DOHH2 (cell line): Measurements from ENCODE around the gene HLA-A.

Experiments used
- H3F3A ChIP-seq: fragments of 200-600 bp; sonication (generic), shearing (Covaris generic); 2 replicates; pipeline ENCODE4 v1.6.0; 2016; ENCODE audit warnings: antibody characterized with exemption, mild to moderate bottlenecking; ENCODE audit not compliant: control insufficient read depth, insufficient read depth
- H3K27ac ChIP-seq: fragments of 200-600 bp; sonication (generic); 2 replicates; pipeline ENCODE4 v1.5.1; 2014; ENCODE audit warnings: low read depth, mild to moderate bottlenecking, low read length, moderate library complexity
- H3K27me3 ChIP-seq: fragments of 200-600 bp; sonication (generic); 2 replicates; pipeline ENCODE4 v1.6.1; 2014; ENCODE audit warnings: mild to moderate bottlenecking, low read length, mixed read lengths; ENCODE audit not compliant: control insufficient read depth
- H3K36me3 ChIP-seq: fragments of 200-600 bp; sonication (generic); 2 replicates; pipeline ENCODE4 v1.6.1; 2014; ENCODE audit warnings: mild to moderate bottlenecking, low read length, moderate library complexity, mixed read lengths; ENCODE audit not compliant: control insufficient read depth
- H3K4me1 ChIP-seq: fragments of 200-600 bp; sonication (generic); 2 replicates; pipeline ENCODE4 v1.6.1; 2014; ENCODE audit warnings: mild to moderate bottlenecking, low read length, mixed read lengths; ENCODE audit not compliant: control insufficient read depth
- H3K4me2 ChIP-seq: fragments of 200-600 bp; sonication (generic); 2 replicates; pipeline ENCODE4 v1.6.0; 2014; ENCODE audit warnings: mild to moderate bottlenecking, low read length, moderate library complexity
- H3K4me3 ChIP-seq: fragments of 200-600 bp; sonication (generic); 2 replicates; pipeline ENCODE4 v1.5.1; 2014; ENCODE audit warnings: mild to moderate bottlenecking, low read length, mixed read lengths
- H3K79me2 ChIP-seq: fragments of 200-600 bp; sonication (generic); 2 replicates; pipeline ENCODE4 v1.6.1; 2014; ENCODE audit warnings: mild to moderate bottlenecking, low read length, mixed read lengths; ENCODE audit not compliant: control insufficient read depth
- H3K9me2 ChIP-seq: fragments of 200-600 bp; sonication (generic); replicated peaks from 2 replicates; pipeline ENCODE4 v1.6.1; 2014; ENCODE audit warnings: mild to moderate bottlenecking, low read length, mixed read lengths; ENCODE audit not compliant: control insufficient read depth
- H3K9me3 ChIP-seq: fragments of 200-600 bp; sonication (generic); 2 replicates; pipeline ENCODE4 v1.6.1; 2014; ENCODE audit warnings: antibody characterized with exemption, low read length, mixed read lengths; ENCODE audit not compliant: control insufficient read depth, insufficient read depth
- H4K20me1 ChIP-seq: fragments of 200-600 bp; sonication (generic); 2 replicates; pipeline ENCODE4 v1.6.0; 2014; ENCODE audit warnings: low read depth, mild to moderate bottlenecking, antibody characterized with exemption, low read length, moderate library complexity; ENCODE audit not compliant: control insufficient read depth, insufficient read depth
- EZH2phosphoT487 ChIP-seq: fragments of 200-600 bp; sonication (generic); IDR thresholded peaks from 2 replicates; pipeline ENCODE4 v1.6.1; 2017; ENCODE audit warnings: borderline replicate concordance, mild to moderate bottlenecking, antibody characterized with exemption, low read length, moderate library complexity, mixed read lengths
- TF ChIP-seq, protein P1 (sequence below): fragments of 200-600 bp; sonication (generic); IDR thresholded peaks from one replicate; pipeline ENCODE4 v1.5.1; 2014; ENCODE audit warnings: antibody characterized with exemption, mild to moderate bottlenecking, low read depth, low read length; ENCODE audit not compliant: poor library complexity, severe bottlenecking

HLA-A gene

DNA sequence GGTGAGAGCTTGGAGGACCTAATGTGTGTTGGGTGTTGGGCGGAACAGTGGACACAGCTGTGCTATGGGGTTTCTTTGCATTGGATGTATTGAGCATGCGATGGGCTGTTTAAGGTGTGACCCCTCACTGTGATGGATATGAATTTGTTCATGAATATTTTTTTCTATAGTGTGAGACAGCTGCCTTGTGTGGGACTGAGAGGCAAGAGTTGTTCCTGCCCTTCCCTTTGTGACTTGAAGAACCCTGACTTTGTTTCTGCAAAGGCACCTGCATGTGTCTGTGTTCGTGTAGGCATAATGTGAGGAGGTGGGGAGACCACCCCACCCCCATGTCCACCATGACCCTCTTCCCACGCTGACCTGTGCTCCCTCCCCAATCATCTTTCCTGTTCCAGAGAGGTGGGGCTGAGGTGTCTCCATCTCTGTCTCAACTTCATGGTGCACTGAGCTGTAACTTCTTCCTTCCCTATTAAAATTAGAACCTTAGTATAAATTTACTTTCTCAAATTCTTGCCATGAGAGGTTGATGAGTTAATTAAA, 3.0 kb downstream of the HLA-A start:
- Histone ChIP-seq H3K4me3 (no peak overlapping the region), H3K4me1 (peaks cover 15% of the 10 kb centered on the region), H3K9me2 (no peaks in the 10 kb centered on the region), H3K36me3 (peaks cover 5% of the 10 kb centered on the region; the same call in 1 of the 2 replicates), H3K27me3 (no peaks in the 10 kb centered on the region), H3K79me2 (peaks cover 15% of the 10 kb centered on the region), H4K20me1 (no peaks in the 10 kb centered on the region), H3K27ac (no peak overlapping the region), H3K9me3 (no peaks in the 10 kb centered on the region), H3F3A (no peaks in the 10 kb centered on the region), H3K4me2 (no peak overlapping the region)
- TF ChIP-seq EZH2phosphoT487, result no peak
- TF ChIP-seq, protein P1, sequence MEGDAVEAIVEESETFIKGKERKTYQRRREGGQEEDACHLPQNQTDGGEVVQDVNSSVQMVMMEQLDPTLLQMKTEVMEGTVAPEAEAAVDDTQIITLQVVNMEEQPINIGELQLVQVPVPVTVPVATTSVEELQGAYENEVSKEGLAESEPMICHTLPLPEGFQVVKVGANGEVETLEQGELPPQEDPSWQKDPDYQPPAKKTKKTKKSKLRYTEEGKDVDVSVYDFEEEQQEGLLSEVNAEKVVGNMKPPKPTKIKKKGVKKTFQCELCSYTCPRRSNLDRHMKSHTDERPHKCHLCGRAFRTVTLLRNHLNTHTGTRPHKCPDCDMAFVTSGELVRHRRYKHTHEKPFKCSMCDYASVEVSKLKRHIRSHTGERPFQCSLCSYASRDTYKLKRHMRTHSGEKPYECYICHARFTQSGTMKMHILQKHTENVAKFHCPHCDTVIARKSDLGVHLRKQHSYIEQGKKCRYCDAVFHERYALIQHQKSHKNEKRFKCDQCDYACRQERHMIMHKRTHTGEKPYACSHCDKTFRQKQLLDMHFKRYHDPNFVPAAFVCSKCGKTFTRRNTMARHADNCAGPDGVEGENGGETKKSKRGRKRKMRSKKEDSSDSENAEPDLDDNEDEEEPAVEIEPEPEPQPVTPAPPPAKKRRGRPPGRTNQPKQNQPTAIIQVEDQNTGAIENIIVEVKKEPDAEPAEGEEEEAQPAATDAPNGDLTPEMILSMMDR, result no peak

DNA sequence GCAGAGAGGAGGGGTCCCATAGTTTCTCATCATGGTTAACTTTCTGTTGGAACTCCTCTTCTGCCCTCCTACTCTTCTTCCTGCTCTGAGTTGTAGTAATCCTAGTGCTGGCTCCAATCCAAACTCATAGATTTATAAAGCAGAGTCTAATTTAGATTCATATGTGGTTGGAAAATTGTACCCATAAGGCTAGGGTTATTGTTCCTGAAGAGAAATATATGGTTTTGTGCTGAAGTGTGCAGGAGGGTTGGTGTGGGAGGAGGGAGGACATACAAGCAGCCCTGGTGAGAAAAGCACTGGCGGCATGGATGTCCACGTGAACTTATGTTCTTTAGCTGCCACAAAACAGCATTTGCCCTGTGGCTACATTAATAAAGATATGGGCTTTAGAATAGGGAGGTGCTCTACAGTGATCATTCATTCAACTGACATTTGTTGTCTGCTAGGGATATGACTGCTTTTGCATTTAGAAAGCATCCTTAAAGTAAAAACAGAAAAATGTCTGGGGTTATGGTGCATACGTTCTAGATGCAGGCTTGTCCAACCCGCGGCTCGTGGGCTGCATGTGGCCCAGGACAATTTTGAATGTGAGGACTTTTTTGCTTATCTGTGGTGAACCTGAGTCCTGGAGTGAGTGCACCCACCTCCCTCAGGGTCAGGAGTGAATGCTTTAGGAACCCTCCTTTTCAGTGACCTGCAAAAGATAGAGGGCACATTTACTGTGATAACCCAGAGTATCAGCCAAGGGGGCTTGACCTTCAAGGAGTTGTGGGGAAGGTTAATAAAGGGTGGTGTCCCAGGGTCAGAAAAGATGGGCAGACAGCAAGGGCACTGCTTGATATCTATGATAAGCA, 4.1 kb downstream of the HLA-A start:
- H3K4me2 ChIP-seq, result no peak overlapping the region
- H3F3A ChIP-seq, result no peaks in the 10 kb centered on the region
- no peaks in the 10 kb centered on the region for H3K27me3 ChIP-seq
- no peaks in the 10 kb centered on the region for H4K20me1 ChIP-seq
- no peaks in the 10 kb centered on the region for H3K9me2 ChIP-seq
- no peak overlapping the region for H3K4me3 ChIP-seq
- no peaks in the 10 kb centered on the region for H3K9me3 ChIP-seq
- H3K4me1 ChIP-seq, result peaks cover 14% of the 10 kb centered on the region
- H3K36me3 ChIP-seq, result peaks cover 5% of the 10 kb centered on the region; the same call in 1 of the 2 replicates
- peaks cover 15% of the 10 kb centered on the region for H3K79me2 ChIP-seq
- TF ChIP-seq, protein P1, result no peak
- TF ChIP-seq EZH2phosphoT487, result no peak
- H3K27ac ChIP-seq, result no peak overlapping the region

DNA sequence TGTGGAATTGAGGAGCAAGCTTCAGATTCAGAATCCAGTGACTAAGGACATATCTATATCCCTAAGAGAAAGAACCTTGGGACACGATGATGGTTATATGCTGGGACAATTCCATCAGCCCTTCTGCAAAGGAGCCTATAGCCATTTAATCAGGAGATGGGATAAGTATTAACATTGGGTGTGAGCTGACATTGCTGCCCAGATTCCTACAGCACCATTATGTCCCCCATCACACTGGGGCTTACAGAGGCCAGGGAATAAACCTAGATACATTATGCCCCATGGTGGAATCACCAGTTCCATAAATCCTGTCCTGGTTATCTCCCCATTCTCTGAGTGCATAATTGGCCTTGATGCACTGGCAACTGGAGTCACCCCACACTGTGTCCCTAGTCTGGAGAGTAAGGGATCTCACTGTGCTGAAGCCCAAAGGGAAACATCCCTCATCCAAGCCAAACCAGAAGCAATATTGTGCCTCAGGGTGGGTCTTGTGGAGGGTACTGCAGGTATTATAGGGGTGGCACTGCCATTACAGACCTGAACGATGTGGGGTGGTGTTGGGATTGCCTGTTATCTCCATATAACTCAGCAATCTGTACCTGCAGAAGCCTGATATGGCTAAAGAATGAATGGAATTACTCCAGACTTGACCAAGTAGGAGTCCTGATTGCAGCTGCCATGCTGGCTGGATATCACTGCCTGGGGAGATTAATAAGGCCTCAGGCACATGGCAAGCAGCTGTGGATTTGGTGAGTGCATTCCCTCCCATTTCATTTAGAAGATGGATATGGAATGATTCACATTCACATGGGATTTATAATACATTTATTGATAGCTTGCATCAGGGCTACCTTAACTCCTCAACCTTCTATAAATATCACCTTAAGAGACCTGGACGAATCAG, 5.0 kb downstream of the HLA-A start:
- Histone ChIP-seq H3K27ac (no peak overlapping the region), H4K20me1 (no peaks in the 10 kb centered on the region), H3K4me2 (no peak overlapping the region), H3K36me3 (peaks cover 5% of the 10 kb centered on the region; the same call in 1 of the 2 replicates), H3K4me1 (peaks cover 7% of the 10 kb centered on the region), H3K9me2 (no peaks in the 10 kb centered on the region), H3K9me3 (no peaks in the 10 kb centered on the region), H3F3A (no peaks in the 10 kb centered on the region), H3K27me3 (no peaks in the 10 kb centered on the region), H3K4me3 (no peak overlapping the region), H3K79me2 (peaks cover 15% of the 10 kb centered on the region)
- no peak for TF ChIP-seq EZH2phosphoT487
- TF ChIP-seq, protein P1, result no peak
